B cell (primary cell): Measurements from ENCODE around the gene RPS18.

ENCODE experiments used
- CTCF ChIP-seq: fragments of 200-600 bp; IDR thresholded peaks from one replicate; pipeline ENCODE4 v1.8.0; 2022; ENCODE audit warnings: antibody characterized with exemption, mild to moderate bottlenecking
- EZH2 ChIP-seq: IDR thresholded peaks from 2 replicates; pipeline ENCODE4 v1.6.1; 2012; ENCODE audit warnings: borderline replicate concordance, low read depth, mild to moderate bottlenecking, moderate library complexity, low read length; ENCODE audit not compliant: insufficient read depth, poor library complexity, severe bottlenecking

- TF ChIP-seq CTCF: no peak
- TF ChIP-seq EZH2: no peak
Measured at GRCh38 chr6:33259032-33259431, 12.8 kb upstream of the RPS18 start.
